Transverse colon (tissue), 3 donors: ENCODE results near the gene USP9Y.

Experiments
- POLR2A ChIP-seq: fragments of 450-650 bp; IDR thresholded peaks from one replicate; pipeline ENCODE4 v1.6.1; 2016; ENCODE audit warnings: antibody characterized with exemption, mild to moderate bottlenecking, moderate library complexity
- TF ChIP-seq, protein P1 (sequence below), 5 experiments: fragments of 200-600 bp in 3 of 5; fragments of 450-650 bp in 2 of 5; sonication (generic) in 3 of 5; IDR thresholded peaks; 1 replicate in 2 of 5; 2 replicates in 3 of 5; pipeline ENCODE4 v1.5.1; 2016 to 2017; ENCODE audit warnings: antibody characterized with exemption in 5 of 5, inconsistent platforms in 3 of 5, mild to moderate bottlenecking in 2 of 5, moderate library complexity in 1 of 5

- TF ChIP-seq, protein P1, sequence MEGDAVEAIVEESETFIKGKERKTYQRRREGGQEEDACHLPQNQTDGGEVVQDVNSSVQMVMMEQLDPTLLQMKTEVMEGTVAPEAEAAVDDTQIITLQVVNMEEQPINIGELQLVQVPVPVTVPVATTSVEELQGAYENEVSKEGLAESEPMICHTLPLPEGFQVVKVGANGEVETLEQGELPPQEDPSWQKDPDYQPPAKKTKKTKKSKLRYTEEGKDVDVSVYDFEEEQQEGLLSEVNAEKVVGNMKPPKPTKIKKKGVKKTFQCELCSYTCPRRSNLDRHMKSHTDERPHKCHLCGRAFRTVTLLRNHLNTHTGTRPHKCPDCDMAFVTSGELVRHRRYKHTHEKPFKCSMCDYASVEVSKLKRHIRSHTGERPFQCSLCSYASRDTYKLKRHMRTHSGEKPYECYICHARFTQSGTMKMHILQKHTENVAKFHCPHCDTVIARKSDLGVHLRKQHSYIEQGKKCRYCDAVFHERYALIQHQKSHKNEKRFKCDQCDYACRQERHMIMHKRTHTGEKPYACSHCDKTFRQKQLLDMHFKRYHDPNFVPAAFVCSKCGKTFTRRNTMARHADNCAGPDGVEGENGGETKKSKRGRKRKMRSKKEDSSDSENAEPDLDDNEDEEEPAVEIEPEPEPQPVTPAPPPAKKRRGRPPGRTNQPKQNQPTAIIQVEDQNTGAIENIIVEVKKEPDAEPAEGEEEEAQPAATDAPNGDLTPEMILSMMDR (IDR thresholded peaks at IDR 0.05), result no peak
- TF ChIP-seq POLR2A, result no peak
These were observed 9.4 kb downstream of the USP9Y start for GRCh38 chrY:12710460-12710859.
